HK-2 (cell line): ENCODE measurements around the gene DMTF1.

Experiments
- DNase-seq: peaks from one replicate; pipeline ENCODE4 v3.0.0-alpha.2; 2018; ENCODE audit not compliant: unreplicated experiment

DMTF1 gene

DNA sequence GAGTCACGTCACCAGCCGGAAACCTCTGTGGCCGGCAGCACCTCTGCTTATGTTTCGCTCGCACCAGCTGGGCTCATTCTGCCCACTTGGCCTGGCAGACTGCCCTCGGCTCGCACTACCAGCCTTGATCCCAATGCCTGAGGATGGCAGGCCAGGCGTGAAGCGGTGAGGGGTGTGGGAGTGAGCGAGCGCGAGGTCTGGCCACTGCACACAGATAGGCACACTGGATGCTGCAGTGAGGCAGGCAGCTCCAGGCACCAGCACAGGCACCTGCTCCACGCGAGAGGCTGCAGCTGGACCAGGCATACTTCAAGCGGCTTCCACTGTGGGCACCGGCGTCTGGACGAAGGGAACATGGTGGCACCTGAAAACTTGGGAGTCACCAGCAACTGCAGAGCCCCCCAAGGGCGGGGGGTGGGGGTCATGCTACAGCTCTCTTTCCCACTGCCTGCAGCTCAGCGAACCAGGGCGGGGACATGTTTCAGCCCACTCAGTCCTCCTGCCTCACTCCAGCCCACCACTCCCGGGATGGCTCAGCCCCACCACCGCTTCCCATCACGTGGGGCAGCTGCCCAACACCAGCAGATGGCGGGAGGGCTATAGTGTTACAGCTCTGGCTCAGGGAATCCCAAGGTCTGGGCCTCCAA is 5.4 kb upstream of the DMTF1 start:
- no peak for DNase-seq

DNA sequence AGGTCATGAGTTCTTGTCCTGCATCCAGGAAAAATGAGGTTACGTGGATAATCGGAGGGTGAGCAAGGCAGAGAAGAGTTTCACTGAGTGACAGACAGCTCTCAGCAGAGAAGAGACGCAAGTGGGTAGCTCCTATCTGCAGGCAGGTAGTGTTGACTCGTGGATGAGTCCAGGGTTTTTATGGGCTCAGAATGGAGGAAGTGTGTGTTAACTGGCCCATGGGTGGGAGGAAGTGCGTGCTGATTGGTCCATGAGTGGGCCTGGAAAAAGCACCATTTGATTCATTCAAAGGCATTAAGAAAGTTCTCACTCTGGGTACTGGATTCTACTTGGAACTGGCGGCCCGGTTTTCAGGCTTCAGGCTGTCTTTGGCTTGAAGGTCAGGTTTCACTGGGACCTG is 4.8 kb upstream of the DMTF1 start:
- no peak for DNase-seq

DNA sequence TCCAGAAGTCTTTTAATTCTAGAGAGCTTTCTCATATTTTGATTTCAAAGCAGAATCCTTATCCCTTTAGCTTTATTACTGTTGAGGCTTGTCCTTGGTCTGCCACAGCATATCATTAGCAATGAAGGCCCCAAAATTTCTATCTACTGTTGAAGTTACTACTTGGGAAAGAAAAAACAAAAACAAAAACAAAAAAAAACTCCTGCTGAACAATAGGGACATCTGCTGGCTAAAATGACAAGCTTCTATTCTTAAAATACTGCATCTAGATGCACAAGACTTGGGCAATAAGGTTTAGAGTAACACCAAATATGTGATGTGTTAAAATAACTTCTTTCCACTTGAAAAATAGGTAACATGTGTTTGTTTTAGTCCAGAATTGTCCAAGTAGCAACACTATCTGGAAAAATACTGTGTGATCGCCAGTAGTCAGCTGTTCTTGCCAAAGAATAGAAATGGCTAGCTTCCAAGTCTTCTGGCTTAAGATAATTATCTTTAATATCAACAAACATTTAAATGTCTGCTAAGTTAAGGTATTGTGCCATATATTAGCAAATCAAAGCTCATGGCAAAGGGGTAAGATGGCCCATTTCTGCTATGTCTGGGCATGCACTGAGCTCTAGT is 3.8 kb upstream of the DMTF1 start:
- no peak for DNase-seq

DNA sequence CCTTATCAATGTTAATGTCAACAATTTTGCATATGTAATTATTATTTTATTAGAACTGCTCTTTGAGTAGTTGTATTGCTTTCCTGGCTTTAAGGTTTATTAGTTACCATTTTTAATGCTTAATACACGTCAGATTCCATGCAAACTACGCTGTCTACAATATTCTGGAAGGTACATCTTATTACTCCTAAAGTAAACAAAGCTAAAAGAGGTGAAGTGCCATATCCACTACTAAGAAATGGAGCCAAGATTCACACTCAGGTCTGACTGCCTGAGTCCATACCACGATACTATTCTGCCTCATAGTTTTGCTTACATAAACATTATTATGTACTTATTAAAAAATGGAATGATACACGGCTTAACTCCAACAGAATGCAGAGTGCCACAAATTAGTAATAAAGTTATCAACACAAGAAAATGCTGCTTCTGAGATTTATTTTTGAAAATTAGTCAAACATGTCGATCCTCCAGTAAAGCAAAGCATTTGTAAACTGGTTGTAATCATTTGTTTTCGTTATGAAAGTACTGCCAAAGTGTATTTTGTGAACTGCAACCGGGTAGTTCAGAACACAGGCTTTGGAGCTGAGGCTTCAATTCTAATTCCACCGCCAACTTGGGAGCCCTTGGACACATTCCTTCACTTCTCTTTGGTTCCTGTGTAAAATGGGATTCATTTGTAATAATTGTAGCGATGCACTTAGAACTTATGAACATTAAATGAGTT is 1.1 kb upstream of the DMTF1 start:
- DNase-seq: no peak

DNA sequence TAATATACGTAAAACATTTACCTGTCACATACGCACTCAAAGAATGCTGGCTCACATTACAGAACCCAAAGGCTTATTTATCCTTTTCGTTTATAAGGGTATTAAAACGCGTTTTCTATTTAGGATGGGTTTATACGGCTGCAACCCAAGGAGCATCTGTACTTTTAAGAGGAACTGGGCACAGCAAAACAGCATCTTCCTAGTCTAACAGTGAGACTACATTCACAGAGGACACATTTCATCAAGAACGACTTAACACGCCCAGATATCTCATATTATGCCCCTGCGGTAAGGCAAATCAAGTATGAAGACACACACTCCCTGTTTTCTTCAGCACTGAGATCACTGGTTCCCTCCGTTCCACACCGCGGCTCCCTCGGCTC is 533 bp upstream of the DMTF1 start:
- DNase-seq: no peak

DNA sequence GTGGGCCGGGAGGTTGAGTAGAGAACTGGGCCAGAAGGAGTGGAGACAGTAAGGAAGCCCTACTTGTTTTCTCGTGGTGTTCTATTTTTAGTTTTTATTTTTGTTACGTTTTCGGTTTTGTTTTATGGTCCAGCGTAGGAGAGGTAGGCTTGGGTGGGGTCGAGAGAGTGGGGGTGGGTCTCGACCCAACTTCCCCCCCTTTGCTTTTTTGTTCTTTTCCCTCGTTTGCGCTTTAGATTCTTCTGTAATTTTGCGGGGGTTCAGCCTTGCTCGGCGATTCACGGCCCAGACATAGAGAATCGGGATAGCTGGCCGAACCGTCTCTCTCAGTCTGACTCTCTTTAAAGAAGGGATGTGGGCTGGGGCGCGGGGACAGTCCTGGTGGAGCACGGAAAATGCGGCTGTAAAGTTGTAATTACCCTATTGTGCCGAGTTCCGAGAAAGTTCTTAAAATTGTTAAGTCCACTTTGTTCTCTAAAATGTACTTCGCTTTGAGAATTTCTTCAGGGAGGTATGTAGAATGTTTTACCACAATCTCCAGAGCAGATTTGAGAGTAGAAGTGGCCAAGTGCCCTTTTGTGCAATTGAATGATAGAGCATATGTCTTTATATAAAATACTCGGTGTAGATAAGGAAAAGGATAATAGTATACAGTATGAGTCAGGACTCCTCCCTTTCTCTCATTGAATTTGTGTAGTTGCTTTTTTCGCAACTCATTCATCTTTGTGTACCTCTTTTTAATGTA is 816 bp downstream of the DMTF1 start:
- DNase-seq: peak; percentile 42

DNA sequence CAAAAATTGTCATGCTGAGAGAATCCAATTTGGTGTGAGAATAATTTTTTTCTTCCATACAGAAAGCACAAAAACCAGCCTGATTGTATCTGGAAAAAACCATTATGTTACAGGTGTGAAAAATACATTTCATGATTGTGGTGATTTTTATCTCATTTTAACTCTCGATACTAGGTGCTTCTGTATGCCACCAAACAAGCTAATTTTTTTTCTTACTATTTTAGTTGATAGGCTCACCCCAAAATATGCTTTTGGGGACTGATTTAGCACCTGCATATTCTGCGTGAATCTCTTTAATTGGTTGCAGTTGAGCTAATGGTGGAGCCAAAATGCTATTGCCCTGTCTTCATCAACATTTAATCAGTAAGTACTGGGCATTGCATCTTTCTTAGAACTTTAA is 1.9 kb downstream of the DMTF1 start:
- DNase-seq: no peak

DNA sequence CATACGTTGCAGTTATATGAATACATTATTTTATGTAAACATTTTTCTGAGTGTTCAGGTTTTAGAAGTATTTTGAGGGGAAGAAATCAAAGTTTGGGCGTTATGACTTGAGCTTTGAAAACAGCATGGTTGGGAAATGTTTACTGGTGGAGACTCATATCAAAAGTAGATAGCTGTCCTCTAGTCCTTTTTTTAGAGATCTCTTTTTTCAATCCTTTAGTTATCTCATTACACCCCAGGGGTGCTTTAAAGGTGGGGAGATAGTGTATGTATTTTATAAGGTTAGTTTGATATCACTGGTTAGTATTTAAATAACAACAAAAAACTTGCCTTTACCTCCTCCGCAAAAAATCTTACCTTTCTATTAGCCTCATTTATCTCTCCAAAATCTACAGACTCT is 2.3 kb downstream of the DMTF1 start:
- no peak for DNase-seq

DNA sequence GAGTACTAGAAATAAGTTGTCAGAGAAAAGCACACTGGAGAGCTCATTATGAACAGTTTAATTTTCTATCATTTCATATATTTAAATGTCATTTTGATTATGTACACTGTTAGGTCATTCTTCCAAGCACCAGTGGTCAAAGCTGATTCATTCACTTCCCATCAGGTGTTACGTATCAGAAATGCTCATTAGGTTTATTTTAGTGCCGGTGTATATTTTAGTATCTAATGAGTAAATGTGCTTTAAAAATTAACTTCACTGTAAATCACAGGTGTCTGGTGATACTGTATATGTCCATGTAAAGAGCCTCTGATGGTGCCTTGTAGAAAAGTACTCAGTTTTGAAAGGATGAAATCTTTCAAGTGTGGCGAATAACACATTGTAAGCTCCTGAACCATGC is 3.5 kb downstream of the DMTF1 start:
- no peak for DNase-seq

DNA sequence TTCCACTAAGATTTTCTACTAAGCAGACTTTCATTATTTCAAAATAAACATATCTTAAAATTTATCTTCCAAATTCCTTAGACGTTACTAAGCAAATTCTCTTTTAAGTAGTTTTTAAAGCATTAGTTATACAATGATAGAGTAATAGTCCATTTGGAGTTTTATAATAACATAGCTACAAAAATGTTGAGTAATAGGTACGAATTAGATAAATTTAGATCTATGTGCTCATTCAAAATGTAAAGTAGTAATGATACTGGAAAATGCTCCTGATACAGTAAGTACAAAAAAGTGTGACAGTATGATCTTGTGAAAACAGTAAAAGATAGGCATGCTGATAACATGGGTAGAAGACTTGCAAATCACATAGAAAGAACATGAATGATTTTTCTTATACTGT is 4.5 kb downstream of the DMTF1 start:
- no peak for DNase-seq

DNA sequence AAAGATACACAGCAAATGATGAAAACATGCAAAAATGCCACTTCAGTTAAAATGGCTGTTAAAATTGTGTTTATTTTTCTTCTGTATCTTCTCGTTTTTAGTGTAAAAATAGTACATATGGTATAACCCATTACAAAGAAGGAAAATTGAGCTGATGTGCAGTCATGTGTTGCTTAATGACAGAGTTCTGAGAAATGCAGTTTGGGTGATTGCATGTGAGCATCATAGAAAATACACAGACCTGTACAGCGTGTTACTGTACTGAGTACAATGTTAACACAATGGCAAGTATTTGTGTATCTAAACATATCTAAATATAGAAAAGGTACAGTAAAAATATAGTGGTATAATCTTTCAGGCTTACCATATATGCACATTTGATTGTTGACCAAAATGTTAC is 7.3 kb downstream of the DMTF1 start:
- no peak for DNase-seq

DNA sequence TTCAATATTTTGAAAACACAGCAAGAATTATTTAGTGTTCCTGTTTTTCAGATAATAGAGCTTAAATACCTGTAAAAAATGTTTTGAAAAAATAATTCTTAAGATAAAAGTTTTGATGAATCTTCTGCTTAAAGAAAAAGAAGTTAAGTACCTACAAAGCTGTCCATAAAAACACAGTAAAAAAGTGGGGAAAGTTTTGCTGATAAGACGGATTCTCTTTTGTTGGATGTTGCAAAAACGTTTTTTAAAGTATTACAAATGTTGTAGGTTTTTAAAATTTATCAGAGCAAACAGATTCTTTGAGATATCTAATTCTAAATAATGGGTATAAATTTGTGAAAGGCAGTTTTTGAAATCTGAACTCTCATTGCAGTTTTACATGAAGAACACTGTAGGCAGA is 12.2 kb downstream of the DMTF1 start:
- no peak for DNase-seq

DNA sequence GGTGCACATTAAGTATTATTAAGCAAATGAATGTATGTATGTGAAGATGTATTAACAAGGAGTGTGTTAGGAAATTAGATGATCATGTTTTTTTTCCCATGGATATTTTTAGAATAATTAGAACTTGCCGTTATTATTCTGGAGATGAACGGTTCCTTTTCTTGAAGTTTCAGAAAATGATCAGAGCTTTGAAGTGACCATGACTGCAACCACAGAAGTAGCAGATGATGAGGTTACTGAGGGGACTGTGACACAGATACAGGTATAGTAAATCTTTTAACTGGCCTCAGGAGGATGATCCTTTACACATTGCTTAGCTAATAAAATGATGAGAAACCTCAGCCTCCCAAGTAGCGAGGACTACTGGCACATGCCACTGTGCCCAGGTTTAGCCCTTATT is 18.6 kb downstream of the DMTF1 start:
- DNase-seq: no peak

DNA sequence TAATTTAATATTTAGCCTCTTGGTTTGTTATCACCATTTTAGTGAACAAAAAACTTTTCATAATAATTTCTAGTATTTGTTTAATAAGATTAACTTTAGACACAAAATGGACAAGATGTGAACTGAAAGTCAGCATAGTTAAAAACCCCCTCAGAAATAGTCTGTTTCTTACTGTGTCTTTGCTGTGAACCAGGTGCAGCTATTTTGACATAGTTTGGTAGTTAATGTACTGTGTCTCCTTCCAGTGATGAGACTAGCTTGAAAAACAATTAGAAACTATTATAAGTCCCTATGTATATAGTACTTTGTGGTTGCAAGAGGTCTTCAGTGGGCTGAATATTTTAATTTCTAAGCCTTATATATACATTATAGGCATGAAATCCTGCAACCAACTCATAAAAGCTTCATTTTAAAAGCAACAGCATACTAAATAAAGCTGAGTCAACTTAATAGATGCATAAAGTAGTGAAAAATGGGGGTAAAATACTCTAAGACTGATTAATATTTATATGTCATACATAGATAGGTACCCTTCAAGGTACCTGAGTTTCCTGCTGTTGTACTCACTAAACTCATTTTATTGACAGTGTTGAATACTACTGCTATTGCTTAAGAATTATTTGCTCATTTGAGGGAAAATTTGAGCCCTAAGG is 19.2 kb downstream of the DMTF1 start:
- DNase-seq: no peak

DNA sequence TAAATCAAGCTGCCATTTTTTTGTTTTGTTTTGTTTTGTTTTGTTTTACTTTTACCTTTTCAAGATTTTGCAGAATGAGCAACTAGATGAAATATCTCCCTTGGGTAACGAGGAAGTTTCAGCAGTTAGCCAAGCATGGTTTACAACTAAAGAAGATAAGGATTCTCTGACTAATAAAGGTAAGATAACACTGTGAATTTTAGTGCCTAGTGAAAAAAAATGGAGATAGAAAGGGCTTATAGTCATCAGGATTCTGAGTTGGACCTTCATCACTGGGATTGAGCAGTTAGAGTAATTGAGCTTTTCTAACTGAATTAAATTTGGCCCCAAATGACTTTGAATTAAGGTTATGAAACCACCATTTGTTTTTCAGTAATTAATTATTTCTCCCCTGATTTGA is 21.2 kb downstream of the DMTF1 start:
- DNase-seq: no peak

DNA sequence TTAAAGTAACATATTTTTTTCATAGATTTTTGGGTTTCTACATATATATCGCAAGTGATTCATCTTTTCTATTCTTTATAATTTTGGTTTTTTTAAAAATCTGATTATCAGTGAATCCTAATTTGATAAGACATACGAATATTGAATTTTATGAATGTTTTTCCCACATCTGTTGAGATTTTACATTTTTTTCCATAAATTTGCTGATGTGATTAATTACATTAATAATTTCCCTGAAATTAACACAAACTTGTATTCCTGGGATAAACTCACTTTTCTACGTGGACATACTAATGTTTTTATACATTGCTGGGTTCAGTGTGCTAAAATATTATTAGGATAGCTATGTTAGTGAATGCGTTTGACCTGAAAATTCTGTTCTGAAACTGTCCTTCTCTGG is 26.1 kb downstream of the DMTF1 start:
- DNase-seq: no peak

DNA sequence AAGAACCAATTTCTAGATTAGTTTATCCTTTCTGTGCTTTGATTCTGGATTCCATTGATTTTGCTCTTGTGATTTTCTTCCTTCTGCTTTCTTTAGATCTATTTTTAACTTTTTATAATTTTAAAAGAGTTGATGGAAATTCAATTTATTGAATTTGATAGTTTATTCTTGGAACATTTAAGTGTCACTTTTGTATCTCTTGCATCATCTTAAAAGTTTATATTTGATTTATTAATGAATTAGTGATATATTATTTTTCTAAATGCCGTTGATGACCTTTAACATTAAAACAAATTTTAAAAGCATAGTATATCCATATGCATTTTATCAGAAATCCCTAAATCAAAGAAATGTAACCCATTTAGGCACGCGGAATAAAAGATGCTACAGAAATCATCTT is 26.9 kb downstream of the DMTF1 start:
- no peak for DNase-seq

DNA sequence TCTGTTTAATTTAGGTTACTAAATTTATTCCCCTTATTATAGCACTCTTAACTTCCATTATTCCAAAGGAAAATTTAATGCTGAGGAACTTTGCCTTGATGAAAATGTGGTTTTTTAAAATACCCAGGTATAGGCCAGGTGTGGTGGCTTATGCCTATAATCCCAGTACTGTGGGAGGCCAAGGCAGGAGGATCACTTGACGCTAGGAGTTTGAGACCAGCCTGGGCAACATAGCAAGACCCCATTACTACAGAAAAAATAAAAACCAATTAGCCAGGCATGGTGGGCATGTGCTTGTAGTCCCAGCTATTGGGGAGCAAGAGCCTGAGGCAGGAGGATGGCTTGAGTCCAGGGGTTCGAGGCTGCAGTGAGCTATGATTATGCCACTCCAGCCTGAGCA is 34.9 kb downstream of the DMTF1 start:
- no peak for DNase-seq

DNA sequence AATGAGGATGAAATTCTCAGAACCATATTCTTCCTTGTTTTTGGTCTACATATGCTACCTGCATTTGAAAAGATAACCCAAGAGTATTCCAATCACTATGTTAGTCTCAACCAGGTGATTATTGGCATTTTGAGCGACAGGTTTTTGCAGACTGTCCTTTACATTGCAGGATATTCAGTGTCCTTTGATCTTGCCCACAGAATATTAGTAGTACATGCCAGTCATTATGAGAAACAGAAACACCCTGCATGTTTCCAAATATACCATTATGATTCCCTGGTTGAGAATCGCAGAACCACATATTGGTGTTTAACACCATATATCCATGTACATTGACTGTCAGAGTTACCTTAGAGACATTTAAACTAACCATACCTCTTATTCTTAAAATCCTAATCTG is 36.7 kb downstream of the DMTF1 start:
- no peak for DNase-seq

DNA sequence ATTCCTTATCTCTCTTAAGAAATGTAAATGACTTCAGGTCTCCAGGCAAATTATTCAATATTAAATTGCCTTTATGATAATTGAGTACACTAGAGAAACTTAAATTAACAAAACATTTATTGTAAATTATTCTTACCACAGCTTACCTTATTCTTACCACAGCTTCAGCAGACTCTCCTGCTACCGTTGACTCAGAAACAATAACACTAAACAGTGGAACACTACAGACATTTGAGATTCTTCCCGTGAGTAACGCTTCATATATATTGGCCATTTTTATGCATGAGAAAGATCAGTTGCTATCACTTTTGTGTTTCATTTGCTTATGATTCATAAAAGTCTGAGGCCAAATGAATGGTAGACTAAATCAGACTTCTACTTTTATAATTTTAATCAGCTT is 38.5 kb downstream of the DMTF1 start:
- no peak for DNase-seq

DNA sequence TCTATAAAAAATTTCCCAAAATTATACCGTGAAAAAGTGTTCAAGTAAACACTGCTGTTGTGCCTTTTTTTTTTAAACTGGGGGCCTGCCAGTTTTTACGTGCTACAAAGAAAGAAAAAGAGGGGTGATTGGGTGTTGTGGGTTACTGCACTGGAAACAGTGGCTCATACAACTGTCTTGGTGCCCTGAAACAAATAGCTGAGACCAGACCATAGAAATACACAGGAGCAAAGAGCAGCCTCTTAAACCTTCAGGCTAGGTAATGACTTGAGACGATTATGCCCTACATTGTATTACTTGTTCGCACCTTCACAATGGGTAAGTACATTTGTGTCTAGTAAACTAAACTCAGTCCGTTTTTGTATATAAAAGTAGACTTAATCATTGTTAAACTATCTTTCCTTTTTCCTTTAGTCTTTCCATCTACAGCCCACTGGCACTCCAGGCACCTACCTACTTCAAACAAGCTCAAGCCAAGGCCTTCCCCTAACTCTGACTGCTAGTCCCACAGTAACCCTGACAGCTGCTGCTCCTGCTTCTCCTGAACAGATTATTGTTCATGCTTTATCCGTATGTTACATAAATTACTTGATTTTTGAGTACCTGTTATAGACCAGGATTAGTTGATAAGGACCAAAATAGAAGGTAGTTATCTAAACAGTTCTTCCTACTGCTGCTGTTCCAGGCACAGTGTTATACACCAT is 40.7 kb downstream of the DMTF1 start:
- DNase-seq: no peak

DNA sequence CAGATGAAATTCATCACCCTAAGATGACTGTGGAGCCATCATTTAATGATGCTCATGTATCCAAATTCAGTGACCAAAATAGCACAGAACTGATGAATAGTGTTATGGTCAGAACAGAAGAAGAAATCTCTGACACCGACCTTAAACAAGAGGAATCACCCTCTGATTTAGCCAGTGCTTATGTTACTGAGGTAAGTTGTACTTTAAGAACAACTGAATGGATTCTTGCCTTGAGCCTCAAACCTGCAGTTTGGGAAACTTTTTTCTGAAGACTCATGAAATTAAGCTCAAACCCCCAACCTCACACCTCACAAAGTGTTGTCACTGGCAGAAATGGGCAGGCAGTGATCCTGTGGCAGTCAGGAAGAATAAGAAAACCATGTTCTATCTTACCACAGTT is 41.7 kb downstream of the DMTF1 start:
- DNase-seq: no peak
